GM10266 (cell line): ENCODE results near the gene ENO4.

Experiments used
- DNase-seq: peaks from one replicate; pipeline ENCODE4 v3.0.0; 2012; ENCODE audit errors: extremely low spot score
- CTCF ChIP-seq: IDR thresholded peaks from 2 replicates; pipeline ENCODE4 v1.5.1; 2012; ENCODE audit warnings: mild to moderate bottlenecking, low read depth; ENCODE audit not compliant: control insufficient read depth, insufficient read depth; ENCODE audit errors: missing control alignments

The ENO4 gene

GRCh38 chr10:116852246-116852645, 2.9 kb downstream of the ENO4 start:
- no peak for DNase-seq
- no peak for TF ChIP-seq CTCF

- DNase-seq: no peak
- no peak for TF ChIP-seq CTCF
Observed at GRCh38 chr10:116853287-116853686, 4.0 kb downstream of the ENO4 start.

DNA sequence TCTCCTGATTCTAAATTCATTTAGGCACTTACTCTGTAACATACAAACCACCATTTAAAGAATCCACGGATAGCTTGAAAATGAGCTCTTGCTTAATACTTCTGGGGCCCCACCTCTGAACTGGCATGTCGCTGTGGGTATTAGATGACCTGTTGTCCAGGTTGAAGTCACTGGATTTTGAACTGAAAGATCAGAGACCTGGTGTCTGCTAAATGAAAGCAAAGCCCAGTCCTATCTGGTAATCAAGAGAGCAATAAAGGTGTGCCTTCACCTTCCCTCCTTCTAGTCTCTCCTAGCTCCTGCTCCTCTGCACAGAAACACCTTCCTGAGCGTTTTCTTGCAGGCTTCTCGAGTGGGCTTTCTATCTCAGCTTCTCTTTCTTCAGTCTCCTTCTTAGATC, 4.4 kb downstream of the ENO4 start:
- DNase-seq: no peak
- no peak for TF ChIP-seq CTCF

DNA sequence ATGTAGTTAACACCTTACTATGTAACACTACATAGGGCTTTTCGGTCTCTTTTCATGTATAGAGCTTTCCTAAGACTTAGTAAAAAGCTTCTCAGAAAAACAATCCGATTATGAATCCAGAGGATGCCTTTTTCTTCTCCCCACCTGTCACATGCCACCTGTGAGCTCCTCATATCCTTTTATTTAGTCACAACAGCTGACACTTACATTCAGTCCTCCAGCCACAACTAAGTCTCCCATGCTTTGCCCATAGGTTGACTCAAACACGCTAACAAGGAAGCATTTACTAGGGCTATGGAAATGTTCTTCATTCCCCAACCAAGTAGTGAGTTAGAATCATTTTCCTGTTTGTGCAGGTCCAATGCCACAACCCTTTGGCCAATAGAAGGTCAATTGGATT, 7.9 kb downstream of the ENO4 start:
- no peak for DNase-seq

DNA sequence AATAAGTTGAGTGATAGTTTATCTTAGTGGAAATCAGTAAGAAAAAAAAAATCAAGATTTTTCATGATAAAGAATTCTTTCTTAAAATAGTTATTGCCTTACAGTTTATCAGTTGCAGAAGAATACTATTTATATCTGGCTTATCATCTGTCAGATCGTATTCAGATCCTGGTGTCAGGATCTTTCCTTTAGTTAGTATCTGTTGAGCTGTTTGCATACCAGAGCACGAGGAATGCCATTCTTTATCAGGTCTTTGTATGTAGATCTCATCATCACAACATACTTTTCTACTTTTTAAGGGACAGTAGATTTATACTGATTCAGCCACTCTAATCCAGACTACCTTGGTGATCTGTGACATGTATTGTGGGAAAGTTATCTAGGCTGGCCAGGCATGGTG, 12.5 kb downstream of the ENO4 start:
- TF ChIP-seq CTCF: no peak
- no peak for DNase-seq

More for the DNA sequence above, 7.9 kb downstream of the ENO4 start:
- no peak for TF ChIP-seq CTCF

DNA sequence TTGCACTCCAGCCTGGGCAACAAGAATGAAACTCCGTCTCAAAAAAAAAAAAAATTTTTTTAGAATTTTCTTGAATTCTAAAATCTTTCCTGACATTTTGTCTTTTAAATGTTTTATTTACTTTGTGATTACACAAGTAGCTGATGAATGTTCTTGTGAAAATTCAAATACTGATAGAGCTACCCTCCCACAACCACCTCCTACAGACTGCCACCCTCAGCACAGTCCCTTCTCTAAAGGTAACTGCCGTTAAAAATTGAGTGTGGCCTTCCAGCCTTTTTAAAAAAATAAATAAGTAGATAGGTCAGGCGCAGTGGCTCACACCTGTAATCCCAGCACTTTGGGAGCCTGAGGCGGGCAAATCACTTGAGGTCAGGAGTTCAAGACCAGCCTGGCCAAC, 15.1 kb downstream of the ENO4 start:
- DNase-seq: no peak
- no peak for TF ChIP-seq CTCF

DNA sequence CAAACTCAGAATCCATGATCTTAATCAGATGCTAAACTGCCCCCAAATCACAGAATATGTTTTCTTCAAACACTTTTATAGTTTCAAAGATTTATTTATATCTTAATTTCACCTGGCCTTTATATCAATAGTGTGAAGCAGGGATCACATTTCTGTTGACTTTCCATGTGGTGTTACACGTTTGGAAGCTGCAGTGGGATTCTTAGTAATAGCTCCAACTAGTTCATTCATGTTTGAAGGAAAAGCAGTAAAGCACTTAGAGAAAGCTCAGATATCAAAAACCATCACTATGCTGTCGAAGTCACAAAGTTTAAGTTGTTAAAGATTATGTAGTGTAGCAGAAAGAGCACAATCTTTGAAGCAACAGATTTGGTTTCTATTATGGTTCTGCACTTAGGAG, 16.8 kb downstream of the ENO4 start:
- no peak for DNase-seq
- no peak for TF ChIP-seq CTCF
